Activated T-helper 1 cell treated with anti-CD3 and anti-CD28 coated beads, Interleukin-12 subunit alpha, Interleukin-12 subunit beta, Interleukin-2, Interleukin-4 antibody, amounts not matched to agents 30 ng/mL and 10 ng/mL and 1 ng/mL, durations not matched to agents 14 hours and 24 hours and 36 hours (primary cell): ENCODE measurements around the gene CLINT1. TPM values are rescaled to one million over a fixed set of nuclear protein-coding genes. Genes with fewer than 3 reads are reported as not detected.

Experiments used
- DNase-seq: peaks from one replicate; pipeline ENCODE4 v3.0.0; 2021; ENCODE audit warnings: low spot score
- H3K27ac Mint-ChIP-seq: one replicate; pipeline ENCODE4 v1.8.0; 2021; ENCODE audit warnings: mild to moderate bottlenecking, mixed read lengths
- H3K27me3 Mint-ChIP-seq: one replicate; pipeline ENCODE4 v1.8.0; 2022; ENCODE audit warnings: mild to moderate bottlenecking, moderate library complexity, mixed read lengths; ENCODE audit not compliant: insufficient read depth
- H3K36me3 Mint-ChIP-seq: one replicate; pipeline ENCODE4 v1.8.0; 2021; ENCODE audit warnings: low read depth, mixed read lengths
- H3K4me1 Mint-ChIP-seq: one replicate; pipeline ENCODE4 v1.8.0; 2021; ENCODE audit warnings: low read depth, mixed read lengths
- H3K4me3 Mint-ChIP-seq: one replicate; pipeline ENCODE4 v1.8.0; 2021; ENCODE audit warnings: mild to moderate bottlenecking, moderate library complexity, mixed read lengths
- H3K9me3 Mint-ChIP-seq: one replicate; pipeline ENCODE4 v1.8.0; 2021; ENCODE audit warnings: mixed read lengths
- intact Hi-C: fragments of 100-400 bp; cut with micrococcal nuclease; formaldehyde crosslinking; loops from one replicate; pipeline ENCODE4 v1.15.1; 2024
- total RNA-seq: library from RNA; stranded (reverse); gene quantifications from 2 replicates; pipeline ENCODE4 v1.2.3, GENCODE V29; 2022

Gene CLINT1
- total RNA-seq, 1 donor from 2014 or later, result 90.5 TPM

- intact Hi-C loops, result no loop called here
- no peak overlapping the region for H3K4me3 Mint-ChIP-seq
- no peaks in the 10 kb centered on the region for H3K9me3 Mint-ChIP-seq
- DNase-seq, result no peak
- H3K27ac Mint-ChIP-seq, result no peak overlapping the region
- H3K4me1 Mint-ChIP-seq, result peaks cover 31% of the 10 kb centered on the region
- H3K36me3 Mint-ChIP-seq, result peaks cover 31% of the 10 kb centered on the region
- peaks cover 3% of the 10 kb centered on the region for H3K27me3 Mint-ChIP-seq
Measured at GRCh38 chr5:157741131-157741530, 117.8 kb downstream of the CLINT1 start.

GRCh38 chr5:157740229-157740610 is 118.7 kb downstream of the CLINT1 start:
- Mint-ChIP-seq H3K4me3 (no peak overlapping the region), H3K9me3 (no peaks in the 10 kb centered on the region), H3K36me3 (peaks cover 30% of the 10 kb centered on the region), H3K27me3 (peaks cover 3% of the 10 kb centered on the region), H3K27ac (no peak overlapping the region), H3K4me1 (peaks cover 26% of the 10 kb centered on the region)
- intact Hi-C loops, result no loop called here
- peak; percentile 13 for DNase-seq

- no peak for DNase-seq
- no peak overlapping the region for H3K27ac Mint-ChIP-seq
- intact Hi-C loops, result no loop called here
Measured at GRCh38 chr5:157739388-157740228, 119.3 kb downstream of the CLINT1 start.

GRCh38 chr5:157735991-157736390 is 123.0 kb downstream of the CLINT1 start:
- Mint-ChIP-seq H3K9me3 (no peaks in the 10 kb centered on the region), H3K27ac (no peak overlapping the region), H3K4me3 (no peak overlapping the region), H3K4me1 (peaks cover 25% of the 10 kb centered on the region), H3K36me3 (peaks cover 36% of the 10 kb centered on the region), H3K27me3 (no peaks in the 10 kb centered on the region)
- no peak for DNase-seq
- intact Hi-C loops, result no loop called here

More at GRCh38 chr5:157739388-157740228, 119.3 kb downstream of the CLINT1 start:
- Mint-ChIP-seq H3K36me3 (peaks cover 32% of the 10 kb centered on the region), H3K4me1 (peaks cover 20% of the 10 kb centered on the region), H3K4me3 (no peak overlapping the region), H3K9me3 (no peaks in the 10 kb centered on the region), H3K27me3 (peaks cover 3% of the 10 kb centered on the region)

Other genes with a start within 250 kb of the CLINT1 start
- gene SOX30, start 206.7 kb downstream of the CLINT1 start, total RNA-seq, result 0.12 and 0.29 TPM in 2 replicates
- 0.39 TPM in 1 of 2 replicates, not detected in the other for gene C5orf52, start 187.6 kb downstream of the CLINT1 start, total RNA-seq
- 26.8 and 30.1 TPM in 2 replicates for gene THG1L, start 127.7 kb downstream of the CLINT1 start, total RNA-seq
- 8.8 and 9.0 TPM in 2 replicates for gene LSM11, start 115.4 kb downstream of the CLINT1 start, total RNA-seq